HuH-7.5 (cell line): ENCODE results near the gene NUDT4B.
"Not testable (repeated sequence)": the region's sequence is repeated elsewhere in the genome, so short reads cannot be mapped to it uniquely, and the experiment has no call there.

Source experiments
- DNase-seq: peaks from one replicate; pipeline ENCODE4 v3.0.0; 2011; ENCODE audit warnings: low spot score

Gene NUDT4B

DNA sequence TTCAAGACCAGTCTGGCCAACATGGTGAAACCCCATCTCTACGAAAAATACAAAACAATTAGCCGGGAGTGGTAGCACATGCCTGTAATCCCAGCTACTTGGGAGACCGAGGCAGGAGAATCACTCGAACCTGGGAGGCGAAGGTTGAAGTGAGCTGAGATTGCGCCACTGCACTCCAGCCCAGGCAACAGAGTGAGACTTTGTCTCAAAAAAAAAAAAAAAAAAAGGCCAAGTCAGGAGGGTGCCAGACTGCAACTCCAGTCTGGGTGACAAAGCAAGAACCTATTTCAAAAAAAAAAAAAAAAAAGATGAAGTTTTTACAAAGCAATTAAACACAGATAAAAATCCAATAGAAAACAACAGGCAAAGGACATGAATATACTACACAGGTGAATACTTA lies 9.9 kb upstream of the NUDT4B start:
- not testable (repeated sequence) for DNase-seq

DNA sequence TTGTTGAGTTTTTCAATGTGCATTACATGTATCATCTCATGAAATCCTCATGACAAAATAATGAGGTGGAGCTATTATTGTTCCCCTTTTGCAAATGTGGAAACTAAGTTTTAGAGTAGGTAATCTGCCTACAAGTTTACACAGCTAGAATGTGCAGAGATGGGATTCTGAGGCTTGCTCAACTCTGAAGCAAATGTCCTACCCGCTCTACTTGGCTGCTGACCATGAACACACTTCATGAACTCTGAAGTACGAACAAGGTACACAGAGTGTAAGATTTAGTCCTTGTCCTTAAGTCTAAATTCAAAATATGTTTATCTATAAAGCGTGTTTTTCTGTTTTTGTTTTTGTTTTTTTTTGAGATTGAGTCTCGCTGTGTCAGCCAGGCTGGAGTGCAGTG lies 5.4 kb upstream of the NUDT4B start:
- not testable (repeated sequence) for DNase-seq

DNA sequence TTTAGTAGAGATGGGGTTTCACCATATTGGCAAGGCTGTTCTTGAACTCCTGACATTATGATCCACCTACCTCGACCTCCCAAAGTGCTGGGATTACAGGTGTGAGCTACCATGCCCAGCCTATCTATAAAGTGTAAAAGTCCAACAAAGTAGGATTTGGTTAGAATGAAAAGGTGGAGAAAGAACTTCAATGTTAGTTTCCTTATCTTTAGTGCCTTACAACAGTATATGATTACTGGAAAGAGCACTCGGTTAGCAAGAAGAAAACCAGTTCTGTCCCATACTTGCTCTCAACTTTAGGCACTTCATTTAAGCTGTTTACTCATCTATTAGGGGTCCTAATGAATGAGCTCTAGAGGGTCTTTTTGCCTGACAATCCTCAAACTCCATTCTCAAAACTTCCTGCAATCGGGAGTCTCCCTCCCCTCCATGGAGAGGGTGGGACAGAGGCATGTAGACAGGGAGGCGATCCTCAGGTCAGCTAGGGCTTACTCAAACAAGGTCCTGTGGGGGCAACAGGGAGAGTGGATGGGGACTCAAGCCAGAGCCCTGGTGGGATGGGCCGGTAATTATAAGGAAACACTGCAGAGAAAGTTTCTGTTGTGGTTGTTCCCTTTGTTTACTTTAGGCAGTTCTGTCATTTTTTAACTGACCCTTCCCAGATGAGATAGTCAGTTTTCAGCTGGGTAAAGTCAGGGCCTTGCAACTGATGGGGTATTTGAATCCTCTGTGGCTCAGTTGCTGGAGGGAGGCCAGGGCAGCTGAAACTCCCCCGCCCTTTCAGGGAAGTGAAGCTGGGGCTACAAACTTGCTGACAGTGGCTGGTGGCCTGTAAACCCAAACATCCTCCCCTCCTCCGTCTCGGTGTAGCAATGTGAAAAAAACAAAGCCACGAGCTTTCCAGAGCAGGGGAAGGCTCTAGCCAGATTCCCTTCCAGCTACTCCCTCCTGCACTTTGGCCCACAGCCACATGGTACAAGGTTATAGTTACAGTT lies 4.6 kb upstream of the NUDT4B start:
- DNase-seq, result not testable (repeated sequence)

DNA sequence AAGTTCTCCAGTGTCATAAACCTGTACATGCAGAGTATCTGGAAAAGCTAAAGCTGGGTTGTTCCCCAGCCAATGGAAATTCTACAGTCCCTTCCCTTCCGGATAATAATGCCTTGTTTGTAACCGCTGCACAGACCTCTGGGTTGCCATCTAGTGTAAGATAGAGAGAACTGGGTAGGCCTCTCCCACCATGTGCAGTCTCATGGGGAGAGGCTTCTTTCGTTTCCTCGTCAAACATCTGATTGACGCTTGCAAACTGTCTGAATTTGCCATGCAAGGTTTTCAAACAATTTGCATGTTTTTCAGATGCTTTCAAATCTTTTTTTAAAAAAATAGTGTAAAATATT lies 734 bp downstream of the NUDT4B start:
- not testable (repeated sequence) for DNase-seq

DNA sequence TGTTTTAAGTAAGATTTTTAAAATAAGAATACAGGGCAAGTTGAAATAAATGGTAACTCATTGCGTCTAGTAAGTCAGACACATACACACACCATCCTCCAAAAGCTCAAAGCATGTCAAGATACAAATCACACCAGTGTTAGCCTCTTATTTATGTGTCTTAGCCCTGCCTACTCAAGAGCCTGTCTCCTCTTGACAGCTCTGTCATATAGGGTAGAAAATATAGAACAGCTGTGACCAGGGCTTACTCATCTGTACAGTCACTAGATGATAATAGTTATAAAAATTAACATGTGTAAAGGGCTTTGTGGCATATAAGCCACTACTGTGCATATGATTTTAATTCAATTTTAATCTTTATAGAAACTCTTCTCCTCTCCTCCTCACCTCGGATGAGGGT lies 7.7 kb downstream of the NUDT4B start:
- not testable (repeated sequence) for DNase-seq

DNA sequence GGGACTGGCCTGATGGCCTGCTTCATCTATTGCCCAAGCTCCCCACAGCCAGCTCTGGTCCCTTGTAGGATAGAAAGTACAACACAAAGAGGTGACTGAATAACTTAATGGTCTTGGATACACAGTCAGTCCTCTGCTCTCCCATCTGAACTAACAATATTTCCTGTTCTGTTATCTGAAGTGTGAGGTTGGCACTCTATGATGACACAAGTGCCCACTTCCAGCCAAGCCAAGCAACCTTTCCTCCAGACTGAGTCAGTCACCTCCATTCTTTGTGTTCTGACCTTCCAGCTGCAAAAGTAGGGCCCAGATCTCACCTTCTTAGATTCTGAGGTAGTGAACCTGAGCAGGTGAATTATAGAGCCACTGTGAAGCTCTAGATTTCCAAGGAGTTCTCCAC lies 8.9 kb downstream of the NUDT4B start:
- DNase-seq, result not testable (repeated sequence)

DNA sequence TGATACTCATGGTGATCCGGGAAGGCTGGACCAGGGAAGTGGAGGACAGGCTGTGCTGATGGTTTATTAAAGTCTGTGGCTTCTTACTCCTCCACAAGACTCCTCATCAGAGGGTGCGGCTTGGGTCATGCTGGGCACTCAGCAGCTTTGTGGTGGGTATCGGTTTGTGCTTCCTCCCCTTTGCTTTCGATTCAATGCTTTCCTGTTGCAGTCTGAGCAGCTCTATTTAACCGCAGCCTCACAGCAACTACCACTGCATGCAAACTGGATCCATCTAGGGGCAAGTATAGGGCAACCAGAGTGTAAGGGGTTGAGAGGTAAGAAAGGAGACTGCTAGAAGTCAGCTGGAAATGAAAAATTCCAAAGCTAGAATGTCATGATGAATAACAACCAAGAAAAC lies 9.8 kb downstream of the NUDT4B start:
- not testable (repeated sequence) for DNase-seq

DNA sequence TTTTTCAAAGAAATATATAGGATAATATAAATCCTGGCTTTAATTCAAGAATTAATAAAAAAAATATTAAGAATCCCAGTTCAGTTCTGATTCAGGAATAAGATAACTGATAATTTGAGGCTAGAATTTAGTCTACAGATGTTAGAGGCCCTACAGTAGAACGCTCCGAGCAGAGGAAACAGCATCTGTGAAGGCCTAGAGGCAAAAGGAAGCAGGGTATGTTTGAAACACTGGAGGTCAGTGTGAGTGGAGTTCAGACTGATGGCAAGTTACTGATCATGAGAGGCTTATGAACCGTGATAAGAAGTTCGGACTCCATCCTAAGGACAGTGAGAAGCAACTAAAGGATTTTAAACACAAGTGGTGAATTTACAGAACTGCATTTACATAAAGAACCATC lies 10.4 kb downstream of the NUDT4B start:
- not testable (repeated sequence) for DNase-seq

DNA sequence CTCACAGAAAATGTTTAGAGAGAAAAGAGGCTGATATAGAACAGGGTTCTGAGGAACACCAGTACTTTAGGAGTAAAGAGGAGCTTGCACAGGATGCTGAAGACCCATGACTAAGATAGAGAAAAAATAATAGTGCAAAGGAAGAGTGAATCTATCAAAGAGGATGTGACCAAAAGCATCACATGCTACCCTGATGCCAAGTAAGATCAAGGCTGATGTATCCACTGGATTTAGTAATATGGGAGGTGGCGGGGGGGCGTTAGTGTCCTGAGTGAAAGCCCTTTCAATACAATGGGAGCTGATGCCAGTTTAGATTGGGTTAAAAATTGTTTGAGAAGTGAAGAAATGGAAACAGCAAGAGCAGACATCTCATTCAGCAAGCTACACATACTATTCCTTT lies 11.2 kb downstream of the NUDT4B start:
- not testable (repeated sequence) for DNase-seq

DNA sequence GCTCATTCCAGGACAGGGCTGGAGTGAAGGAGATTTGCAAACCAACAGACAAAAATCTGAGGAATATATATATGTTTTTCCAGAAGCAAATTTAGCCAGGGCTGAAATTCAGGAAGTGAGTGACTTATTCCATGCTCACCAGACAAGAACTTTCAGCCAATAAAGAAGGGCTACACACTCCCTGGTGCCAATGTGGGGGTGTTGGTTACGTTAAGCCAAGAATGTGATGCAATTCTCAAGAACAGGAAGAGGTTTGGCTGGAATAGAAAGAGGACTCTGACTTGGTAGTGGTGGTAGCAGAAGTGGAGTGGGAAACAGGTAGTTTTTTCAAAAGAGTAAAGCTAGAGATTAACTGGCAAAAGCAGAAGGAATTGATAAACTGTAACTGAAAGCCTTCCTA lies 11.6 kb downstream of the NUDT4B start:
- not testable (repeated sequence) for DNase-seq

DNA sequence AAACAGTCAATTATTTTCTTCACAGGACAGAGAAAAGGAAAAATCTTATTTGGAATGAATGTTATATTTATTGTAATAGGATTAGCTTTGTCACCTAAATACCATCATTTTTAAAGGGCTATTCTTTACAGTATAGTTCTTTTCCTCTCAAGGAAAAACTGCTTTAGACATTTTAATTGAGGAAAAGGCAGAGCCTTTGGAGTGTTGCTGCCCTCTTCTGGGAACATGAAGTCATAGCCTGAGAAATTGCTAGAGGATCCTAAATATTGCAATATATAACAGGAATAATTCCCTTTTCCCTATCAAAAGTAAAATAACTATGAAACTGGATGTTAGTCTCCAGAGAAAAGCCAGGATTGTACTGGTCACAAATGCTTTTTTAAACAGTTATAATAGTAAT lies 12.8 kb downstream of the NUDT4B start:
- not testable (repeated sequence) for DNase-seq

DNA sequence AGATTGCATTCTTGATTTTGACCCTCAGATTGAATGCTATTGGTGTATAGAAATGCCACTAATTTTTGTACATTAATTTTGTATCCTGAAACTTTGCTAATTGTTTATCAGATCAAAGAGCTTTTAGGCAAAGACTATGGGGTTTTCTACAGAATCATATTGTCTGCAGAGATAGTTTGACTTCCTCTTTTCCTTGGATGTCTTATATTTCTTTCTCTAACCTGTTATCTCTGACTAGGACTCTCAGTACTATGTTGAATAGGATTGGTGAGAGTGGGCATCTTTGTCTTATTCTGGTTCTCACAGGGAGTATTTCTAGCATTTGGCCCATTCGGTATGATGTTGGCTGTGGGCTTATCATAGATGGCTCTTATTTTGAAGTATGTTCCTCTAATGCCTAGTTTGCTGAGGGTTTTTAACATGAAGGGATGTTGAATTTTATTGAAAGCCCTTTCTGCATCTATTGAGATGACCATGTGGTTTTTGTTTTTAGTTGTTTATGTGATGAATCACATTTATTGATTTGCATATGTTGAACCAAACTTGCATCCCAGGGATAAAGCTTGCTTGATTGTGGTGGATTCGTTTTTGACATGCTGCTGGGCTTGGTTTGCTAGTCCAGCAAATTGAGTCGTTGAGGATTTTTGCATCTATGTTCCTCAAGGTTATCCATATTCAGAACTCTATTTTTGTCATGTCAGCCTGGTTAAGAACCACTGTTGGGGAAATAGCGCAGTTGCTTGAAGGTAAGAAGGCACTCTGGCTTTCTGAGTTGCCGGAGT lies 16.9 kb downstream of the NUDT4B start:
- DNase-seq, result not testable (repeated sequence)

DNA sequence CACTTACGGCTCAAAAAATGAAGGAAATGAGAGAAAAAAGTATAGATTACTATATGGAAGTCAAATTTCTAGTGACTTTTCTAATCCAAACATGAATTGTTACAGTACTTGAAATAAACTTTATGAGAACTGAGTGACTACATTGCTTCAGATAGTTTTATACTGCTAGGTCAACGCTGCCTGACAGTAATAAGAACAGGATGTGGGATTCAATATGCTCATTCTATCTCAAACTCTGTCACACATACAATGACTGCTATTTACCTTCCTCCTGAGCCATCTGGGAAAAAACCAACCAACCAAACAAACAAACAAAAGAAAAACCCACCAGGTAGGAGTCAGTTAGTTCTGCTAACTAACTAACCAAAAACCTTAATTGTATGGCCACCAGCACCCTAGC lies 20.0 kb downstream of the NUDT4B start:
- DNase-seq, result not testable (repeated sequence)

DNA sequence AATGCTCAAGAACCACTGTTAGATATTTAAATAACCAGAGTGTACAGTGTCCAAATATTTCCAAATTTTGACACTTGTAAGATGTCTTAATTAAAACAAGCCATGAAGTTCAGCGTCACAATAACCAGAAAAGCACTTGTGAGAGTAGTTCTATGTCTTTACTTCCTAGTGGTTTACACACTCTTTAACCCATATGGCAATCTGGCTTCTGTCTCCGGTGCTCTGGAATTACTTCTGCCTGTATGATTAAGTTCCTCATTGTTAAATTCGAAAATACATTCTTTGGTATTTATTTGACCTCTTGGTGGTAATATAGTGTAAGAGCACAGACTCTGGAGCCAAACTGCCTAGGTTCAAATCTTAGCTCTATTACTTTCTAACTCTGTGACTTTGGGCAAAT lies 20.9 kb downstream of the NUDT4B start:
- not testable (repeated sequence) for DNase-seq

DNA sequence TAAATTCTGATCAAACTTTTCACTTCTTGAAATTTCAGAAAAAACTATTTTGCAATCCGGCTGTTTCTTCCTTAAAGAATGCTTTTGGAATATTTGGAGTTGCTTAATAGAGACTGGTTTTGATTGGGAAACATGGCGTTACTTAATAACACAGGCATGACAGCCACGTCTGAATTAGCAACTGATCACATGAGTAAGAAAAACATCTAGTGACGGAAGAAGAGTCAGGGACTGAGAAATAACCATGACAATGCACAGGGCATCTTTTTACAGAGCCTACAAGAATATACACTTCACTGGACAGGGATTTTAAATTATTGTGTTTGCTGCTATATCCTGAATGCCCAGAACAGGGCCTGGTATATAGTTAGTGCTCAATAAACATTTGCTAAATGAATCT lies 25.1 kb downstream of the NUDT4B start:
- not testable (repeated sequence) for DNase-seq

DNA sequence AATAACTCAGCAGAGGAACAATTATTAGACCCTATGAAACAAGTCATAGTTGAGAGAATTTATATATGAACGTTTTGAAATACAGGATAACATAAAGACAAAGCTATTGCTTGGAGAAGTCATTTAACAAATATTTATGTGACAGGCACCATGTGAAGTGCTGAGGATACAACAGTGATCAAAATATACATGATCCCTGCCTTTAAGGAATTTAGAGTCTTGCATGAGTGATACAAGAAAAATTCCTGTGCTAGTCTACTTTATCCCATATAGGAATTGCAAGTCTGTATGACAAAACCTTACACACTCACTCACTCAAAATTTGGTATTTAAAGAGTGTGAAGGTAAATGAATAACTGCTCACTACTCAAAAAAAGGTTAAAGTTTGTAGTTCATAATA lies 25.5 kb downstream of the NUDT4B start:
- not testable (repeated sequence) for DNase-seq

DNA sequence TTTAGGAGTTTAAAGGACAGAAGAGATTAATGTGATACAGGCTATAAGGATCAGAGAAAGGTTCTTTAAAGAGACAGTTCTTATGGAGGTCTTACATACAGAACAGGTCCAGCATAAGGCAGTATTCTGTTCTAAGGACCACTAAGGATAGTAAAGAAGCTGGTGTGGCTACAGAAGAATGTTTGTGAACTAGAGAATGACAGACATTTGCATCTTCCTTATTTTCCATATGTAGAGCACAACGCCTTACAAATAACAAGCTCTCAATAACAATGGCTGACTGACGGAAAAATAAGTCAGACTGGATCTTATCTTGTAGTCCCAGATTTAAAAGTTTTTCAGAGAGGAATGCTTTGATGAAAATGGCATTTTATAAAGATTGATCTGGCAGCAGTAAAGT lies 26.7 kb downstream of the NUDT4B start:
- DNase-seq, result not testable (repeated sequence)

DNA sequence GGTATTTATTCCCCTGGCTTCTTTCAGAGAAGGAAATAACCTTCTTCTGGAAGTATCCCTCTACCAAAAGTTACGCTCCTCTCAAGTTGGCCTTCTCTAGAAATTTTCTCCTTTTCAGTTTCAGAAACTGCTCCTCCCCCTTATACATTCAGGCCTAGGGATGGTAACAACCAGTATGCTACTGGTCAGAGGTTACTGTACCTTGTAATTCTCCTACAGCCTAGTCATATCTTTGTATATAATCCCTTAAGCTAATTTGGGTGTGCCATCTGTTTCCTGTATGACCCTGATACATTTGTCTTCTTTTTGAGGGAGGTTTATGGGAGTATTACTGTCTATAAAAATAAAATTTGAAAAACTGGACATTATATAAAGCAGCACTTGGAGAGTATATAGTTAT lies 29.1 kb downstream of the NUDT4B start:
- DNase-seq, result not testable (repeated sequence)

DNA sequence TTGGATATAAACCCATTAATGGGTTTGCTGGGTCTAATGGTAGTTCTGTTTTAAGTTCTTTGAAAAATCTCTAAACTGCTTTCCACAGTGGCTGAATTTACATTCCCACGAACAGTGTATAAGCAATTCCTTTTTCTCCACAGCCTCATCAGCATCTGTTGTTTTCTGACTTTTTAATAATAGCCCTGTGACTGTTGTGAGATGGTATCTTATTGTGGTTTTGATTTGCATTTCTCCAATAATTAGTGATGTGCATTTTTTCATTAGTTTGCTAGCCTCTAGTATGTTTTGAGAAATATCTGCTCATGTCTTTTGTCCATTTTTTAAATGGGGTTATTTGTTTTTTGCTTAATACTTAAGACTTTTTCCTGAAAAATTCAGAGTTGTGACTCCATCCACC lies 31.8 kb downstream of the NUDT4B start:
- DNase-seq, result not testable (repeated sequence)

DNA sequence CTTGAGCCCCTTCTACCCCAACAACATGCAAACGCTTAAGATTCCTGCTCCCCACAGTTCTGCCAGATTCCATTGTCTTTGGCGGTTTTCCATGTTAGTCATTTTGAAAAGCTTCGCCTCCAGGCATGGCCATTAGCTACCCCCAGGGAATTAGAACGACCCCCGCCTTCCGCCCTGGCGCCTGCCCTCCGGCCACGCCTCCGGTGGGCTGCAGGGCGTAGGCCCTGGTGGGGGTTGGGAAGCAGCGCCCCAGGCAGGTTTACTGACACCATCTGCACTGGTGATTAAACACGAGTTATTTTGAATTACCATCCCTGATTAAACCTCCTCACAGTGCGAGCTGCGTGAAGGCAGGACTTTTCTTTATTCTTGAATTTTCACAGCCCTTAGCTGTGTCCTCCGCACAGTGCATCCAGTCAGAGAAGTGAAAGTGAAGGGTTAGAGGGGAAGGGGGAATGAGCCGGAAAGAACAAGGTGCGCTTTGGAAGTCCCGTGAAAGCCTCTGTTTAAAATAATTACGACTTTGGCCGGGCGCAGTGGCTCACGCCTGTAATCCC lies 43.0 kb downstream of the NUDT4B start:
- DNase-seq, result not testable (repeated sequence)

DNA sequence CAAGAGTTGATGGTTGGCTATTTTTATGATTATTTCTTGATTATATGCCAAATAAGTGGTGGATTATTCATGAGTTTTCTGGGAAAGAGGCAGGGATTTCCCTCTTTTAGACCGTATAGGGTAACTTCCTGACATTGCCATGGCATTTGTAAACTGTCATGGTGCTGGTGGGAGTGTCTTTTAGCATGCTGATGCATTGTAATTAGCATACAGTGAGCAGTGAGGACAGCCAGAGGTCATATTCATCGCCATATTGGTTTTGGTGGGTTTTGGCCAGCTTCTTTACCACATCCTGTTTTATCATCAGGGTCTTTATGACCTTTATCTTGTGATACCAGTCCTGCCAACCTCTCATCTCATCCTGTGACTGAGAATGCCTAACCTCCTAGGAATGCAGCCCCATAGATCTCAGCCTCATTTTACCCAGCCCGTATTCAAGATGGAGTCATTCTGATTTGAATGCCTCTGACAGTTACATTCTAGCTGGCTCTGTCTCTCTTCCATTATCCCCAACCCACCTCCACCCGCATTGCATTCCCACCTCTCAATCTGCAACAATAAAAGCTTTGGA lies 45.3 kb downstream of the NUDT4B start:
- not testable (repeated sequence) for DNase-seq
